Uterus (tissue), 2 donors: ENCODE measurements around the gene ELOVL7.

Experiments used
- POLR2A ChIP-seq, 2 donors: fragments of 450-650 bp; IDR thresholded peaks; one replicate each; pipeline ENCODE4 v1.6.1; 2016; ENCODE audit warnings: antibody characterized with exemption in 2 of 2, mild to moderate bottlenecking in 1 of 2, moderate library complexity in 1 of 2
- TF ChIP-seq, protein P1 (sequence below), 4 experiments: fragments of 200-600 bp in 2 of 4; fragments of 450-650 bp in 2 of 4; sonication (generic) in 2 of 4; IDR thresholded peaks; one replicate each; pipeline ENCODE4 v1.5.1; 2016 to 2019; ENCODE audit warnings: antibody characterized with exemption in 4 of 4, mild to moderate bottlenecking in 2 of 4, moderate library complexity in 1 of 4

DNA sequence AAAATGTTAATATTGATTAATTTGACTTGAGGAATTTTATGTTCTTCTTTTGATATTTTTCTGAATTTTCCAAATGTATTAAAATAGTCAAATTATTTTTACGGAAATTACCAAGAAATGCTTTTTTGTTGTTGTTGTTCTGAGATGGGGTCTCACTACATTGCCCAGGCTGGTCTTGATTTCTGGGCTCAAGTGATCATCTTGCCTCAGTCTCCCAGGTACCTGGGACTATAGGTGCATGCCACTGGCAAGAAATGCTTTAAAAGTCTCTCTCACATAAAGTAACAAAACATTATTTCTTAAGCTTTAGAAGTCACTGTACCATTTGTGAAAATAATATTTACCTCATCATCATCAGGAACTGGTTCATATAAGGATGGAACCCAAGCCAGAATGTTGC lies 43.0 kb upstream of the ELOVL7 start:
- TF ChIP-seq POLR2A (IDR thresholded peaks at IDR 0.05) = no peak
- TF ChIP-seq, protein P1, sequence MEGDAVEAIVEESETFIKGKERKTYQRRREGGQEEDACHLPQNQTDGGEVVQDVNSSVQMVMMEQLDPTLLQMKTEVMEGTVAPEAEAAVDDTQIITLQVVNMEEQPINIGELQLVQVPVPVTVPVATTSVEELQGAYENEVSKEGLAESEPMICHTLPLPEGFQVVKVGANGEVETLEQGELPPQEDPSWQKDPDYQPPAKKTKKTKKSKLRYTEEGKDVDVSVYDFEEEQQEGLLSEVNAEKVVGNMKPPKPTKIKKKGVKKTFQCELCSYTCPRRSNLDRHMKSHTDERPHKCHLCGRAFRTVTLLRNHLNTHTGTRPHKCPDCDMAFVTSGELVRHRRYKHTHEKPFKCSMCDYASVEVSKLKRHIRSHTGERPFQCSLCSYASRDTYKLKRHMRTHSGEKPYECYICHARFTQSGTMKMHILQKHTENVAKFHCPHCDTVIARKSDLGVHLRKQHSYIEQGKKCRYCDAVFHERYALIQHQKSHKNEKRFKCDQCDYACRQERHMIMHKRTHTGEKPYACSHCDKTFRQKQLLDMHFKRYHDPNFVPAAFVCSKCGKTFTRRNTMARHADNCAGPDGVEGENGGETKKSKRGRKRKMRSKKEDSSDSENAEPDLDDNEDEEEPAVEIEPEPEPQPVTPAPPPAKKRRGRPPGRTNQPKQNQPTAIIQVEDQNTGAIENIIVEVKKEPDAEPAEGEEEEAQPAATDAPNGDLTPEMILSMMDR (IDR thresholded peaks at IDR 0.05) = no peak
